ENCODE measurements around the gene NCAPH2. TPM values are rescaled to one million over a fixed set of nuclear protein-coding genes. Genes with fewer than 3 reads are reported as not detected.

NCAPH2 gene
- total RNA-seq, 2 experiments from 2014 or later = 143 to 152 TPM

DNA sequence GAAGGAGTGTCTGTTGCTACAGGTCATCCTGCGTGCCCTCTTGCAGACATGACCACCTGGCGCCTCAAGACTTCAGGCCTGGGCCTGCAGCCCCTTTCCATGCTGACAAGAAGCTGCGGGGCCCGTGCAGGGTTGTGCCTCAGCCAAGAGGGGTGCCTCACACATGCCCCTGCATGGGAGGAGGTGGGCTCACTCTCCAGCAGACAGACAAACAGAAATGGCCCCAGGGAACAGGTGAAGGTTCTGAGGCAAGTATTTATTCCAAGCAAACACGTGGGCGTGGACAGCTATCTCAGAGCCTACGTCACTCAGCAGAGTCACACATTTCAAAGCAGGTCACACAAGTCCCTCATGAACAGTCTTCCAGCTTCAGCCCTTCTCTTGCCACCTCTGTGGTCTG is 60.6 kb downstream of the NCAPH2 start:
- Mint-ChIP-seq H3K9me3 (no peaks in the 10 kb centered on the region), H3K4me1 (peaks cover 2% of the 10 kb centered on the region), H3K27ac (no peak overlapping the region), H3K4me3 (no peak overlapping the region), H3K27me3 (no peaks in the 10 kb centered on the region), H3K36me3 (peaks cover 6% of the 10 kb centered on the region)
- no peak for DNase-seq

DNA sequence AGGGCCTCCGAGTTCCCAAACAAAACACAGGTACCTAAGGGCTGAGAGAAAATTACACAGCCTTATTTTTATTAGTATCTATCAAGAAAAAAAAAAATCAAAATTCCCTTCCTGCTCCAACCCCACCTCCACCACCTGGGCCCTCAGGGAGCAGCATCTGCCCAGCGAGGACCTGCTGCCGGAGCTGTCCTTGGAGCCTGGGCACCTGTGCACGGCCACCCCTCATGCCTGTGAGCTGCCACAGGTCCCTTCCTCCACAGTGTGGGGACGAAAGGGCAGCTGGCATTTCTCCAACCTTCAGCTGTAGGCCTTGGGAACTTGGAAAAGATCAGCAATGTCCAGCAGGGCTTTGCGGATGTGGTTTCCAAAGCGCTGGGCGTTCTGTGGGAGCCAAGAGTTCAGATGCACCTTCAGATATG is 61.0 kb downstream of the NCAPH2 start:
- Mint-ChIP-seq H3K4me1 (no peaks in the 10 kb centered on the region), H3K4me3 (no peak overlapping the region), H3K9me3 (no peaks in the 10 kb centered on the region), H3K36me3 (peaks cover 8% of the 10 kb centered on the region), H3K27me3 (no peaks in the 10 kb centered on the region), H3K27ac (no peak overlapping the region)
- no peak for DNase-seq

DNA sequence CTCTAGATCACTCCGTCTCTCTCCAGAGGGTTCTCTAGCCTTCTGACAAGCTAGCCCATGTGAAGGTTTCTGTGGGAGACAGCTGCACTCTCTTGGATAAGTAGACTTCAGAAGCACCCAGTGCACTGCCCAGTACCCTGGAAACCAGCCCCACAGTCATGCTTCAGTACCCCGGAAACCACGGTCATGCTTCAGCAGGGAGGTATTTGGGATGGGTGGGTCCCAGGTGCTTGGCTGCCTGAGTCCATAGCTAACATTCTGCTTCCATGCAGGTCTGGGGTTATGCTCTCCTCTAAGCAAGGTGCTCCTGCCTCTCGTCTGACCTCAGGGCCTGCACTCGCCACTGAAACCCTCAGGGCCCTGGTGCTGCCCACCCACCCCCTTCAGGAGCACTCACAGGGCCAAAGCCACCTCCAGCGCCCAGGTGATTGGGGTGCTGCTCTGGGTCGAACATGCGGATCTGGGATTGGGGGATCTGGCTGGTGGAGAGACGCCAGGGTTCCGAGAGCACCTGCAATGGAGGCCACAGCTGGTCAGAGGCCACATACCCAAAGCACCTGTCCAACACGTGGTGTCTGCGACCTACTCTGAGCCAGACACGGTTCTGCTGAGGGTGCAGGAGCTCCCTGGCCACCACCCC is 62.0 kb downstream of the NCAPH2 start:
- H3K9me3 Mint-ChIP-seq = no peaks in the 10 kb centered on the region
- H3K4me1 Mint-ChIP-seq = no peaks in the 10 kb centered on the region
- H3K27me3 Mint-ChIP-seq = no peaks in the 10 kb centered on the region
- H3K36me3 Mint-ChIP-seq = peaks cover 8% of the 10 kb centered on the region
- no peak overlapping the region for H3K27ac Mint-ChIP-seq
- H3K4me3 Mint-ChIP-seq = no peak overlapping the region
- DNase-seq = no peak

DNA sequence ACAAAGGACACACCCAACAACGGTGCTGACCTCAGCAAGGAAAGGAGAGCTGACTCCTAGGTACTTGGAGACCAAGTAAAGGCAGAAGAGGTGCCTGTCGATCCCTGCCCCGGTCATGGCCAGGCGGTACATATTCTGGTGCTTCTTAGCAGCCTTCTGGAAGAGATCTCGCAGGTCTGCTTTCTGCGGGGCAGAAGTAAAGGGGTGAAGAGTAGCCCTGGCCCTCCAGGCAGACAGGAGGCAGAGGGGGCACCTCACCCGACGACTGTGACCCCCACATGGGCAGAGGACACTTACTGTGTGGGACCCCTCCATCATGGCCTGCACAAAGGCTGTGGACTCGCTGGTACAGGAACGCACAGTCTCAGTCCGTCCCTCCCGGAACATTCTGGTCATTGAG is 62.8 kb downstream of the NCAPH2 start:
- H3K4me1 Mint-ChIP-seq = no peaks in the 10 kb centered on the region
- H3K36me3 Mint-ChIP-seq = peaks cover 8% of the 10 kb centered on the region
- H3K4me3 Mint-ChIP-seq = no peak overlapping the region
- no peak for DNase-seq
- H3K27me3 Mint-ChIP-seq = no peaks in the 10 kb centered on the region
- no peak overlapping the region for H3K27ac Mint-ChIP-seq
- no peaks in the 10 kb centered on the region for H3K9me3 Mint-ChIP-seq

DNA sequence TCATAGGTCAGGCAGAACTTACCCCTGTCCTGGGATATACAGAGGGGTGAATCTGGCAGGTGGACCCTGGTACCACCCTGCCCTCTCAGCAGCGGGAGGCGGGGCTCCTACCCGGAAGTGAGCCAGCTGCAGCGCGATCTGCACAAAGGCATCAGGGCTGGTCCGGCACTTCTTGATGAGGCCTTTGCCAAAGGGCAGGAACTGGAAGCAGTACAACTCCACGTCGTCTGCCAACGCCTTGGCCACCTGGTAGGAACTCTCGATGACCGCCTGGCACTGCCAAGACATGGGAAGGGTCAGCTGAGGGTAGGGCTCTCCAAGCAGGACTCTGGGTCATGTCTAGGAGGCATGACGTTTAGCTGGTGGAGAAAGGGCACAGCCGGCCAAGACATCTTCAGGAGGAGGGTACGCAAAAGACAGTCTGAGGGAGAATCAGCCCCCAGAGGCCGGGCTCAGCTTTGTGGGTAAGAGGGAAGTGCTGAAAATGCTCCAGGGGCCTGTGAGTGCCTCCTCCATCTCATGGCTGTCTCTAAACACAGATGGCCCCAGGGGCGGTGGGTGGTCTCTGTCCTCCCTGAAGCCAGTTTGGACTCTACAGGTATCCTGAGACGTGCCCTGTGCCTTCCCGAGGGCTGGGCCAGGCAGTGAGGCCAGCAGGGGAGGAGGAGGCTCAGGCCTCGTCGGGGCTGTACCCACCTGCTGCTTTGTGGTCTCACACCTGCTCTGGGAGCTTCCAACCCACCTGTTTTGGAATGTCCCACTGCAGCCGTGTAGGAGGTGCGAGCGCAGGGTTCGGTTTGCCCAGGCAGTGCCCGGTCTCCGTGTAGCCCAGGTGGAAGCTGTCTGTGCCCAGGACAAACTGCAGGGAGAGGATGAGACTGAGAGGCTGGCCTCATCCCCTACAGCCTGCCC is 63.5 kb downstream of the NCAPH2 start:
- Mint-ChIP-seq H3K36me3 (peaks cover 11% of the 10 kb centered on the region), H3K9me3 (no peaks in the 10 kb centered on the region), H3K4me1 (no peaks in the 10 kb centered on the region), H3K27me3 (no peaks in the 10 kb centered on the region), H3K27ac (no peak overlapping the region), H3K4me3 (no peak overlapping the region)
- DNase-seq = no peak

DNA sequence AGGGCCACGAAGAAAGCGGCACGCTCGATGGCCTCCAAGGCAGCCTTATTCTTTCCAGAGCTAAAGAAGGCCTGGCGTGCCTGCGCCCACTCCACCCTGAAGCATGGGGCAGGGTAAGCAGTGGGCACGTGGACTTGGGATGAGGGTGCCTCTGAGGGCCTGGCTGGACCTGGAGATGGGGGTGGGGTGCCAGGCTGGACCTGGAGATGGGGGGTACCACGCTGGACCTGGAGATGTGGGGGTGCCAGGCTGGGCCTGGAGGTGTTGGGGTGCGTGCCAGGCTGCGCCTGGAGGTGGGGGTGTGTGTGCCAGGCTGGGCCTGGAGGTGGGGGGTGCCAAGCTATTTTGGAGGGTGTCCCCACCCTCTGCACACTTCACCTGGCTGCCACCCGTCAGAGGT is 64.9 kb downstream of the NCAPH2 start:
- H3K4me1 Mint-ChIP-seq = peaks cover 8% of the 10 kb centered on the region
- H3K36me3 Mint-ChIP-seq = peaks cover 9% of the 10 kb centered on the region
- no peak overlapping the region for H3K27ac Mint-ChIP-seq
- no peaks in the 10 kb centered on the region for H3K9me3 Mint-ChIP-seq
- H3K4me3 Mint-ChIP-seq = no peak overlapping the region
- H3K27me3 Mint-ChIP-seq = no peaks in the 10 kb centered on the region
- no peak for DNase-seq

DNA sequence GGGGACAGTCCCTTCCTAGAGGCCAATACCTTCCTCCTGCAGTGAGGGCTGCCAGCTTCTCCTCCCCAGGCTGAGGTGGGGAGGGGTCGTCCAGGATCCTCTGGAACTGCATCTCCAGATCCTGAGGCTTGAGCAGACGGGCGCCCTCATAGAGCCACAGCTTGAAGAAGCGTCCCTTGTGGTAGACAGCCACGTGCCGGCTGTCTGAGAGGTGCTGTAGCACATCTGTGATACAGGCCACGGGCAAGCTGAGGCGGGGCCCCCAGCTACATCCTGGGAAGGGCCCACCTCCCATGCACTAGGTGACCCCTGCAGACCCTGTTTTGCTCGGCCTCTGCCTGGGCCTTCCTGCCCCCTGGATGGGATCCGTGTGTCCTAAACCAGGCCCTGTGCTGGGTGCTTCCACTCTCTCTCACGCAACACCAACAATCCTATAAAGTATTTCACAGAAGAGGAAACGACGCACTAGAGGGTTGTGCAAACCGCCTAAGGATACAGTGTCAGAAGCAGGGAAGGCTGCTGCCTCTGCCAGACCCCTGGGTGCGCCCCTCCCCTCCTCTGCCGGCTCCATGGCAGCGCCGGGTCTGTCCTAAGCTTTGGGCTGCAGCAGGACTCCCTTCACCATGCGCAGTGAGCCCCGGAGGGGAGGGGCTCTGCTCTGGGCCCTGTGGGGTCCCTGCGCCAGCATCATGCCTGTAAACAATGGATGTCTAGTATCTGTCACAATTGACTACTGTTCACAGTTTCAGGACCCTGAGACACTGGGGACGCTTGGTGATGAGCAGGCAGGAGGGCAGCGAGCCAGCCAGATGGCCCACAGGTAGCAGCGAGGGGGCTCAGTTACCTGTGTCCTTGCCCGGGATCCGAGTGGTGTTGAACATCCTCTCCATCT is 65.7 kb downstream of the NCAPH2 start:
- H3K27ac Mint-ChIP-seq = no peak overlapping the region
- no peak overlapping the region for H3K4me3 Mint-ChIP-seq
- no peaks in the 10 kb centered on the region for H3K9me3 Mint-ChIP-seq
- DNase-seq = no peak
- H3K36me3 Mint-ChIP-seq = peaks cover 9% of the 10 kb centered on the region
- no peaks in the 10 kb centered on the region for H3K27me3 Mint-ChIP-seq
- H3K4me1 Mint-ChIP-seq = peaks cover 11% of the 10 kb centered on the region

DNA sequence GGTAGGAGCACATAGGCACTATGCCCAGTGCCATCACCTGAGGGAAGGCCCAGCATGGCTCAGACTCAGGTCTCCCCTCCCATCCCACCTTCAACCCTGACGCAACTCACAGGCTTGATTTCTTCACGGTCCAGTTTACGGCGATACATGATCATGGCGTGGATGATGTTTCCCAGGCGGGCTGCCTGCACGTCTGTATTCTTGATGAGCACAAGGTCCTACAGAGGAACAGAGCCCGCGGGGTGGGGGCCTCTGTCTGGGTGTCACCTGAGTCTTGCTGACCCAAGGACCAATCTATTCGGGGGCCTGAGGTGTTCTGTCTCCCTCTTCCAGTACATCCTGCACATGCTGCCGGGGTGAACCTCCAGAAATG is 66.3 kb downstream of the NCAPH2 start:
- H3K27ac Mint-ChIP-seq = no peak overlapping the region

More for the DNA sequence above, 66.3 kb downstream of the NCAPH2 start:
- DNase-seq = no peak
- Mint-ChIP-seq H3K27me3 (no peaks in the 10 kb centered on the region), H3K9me3 (no peaks in the 10 kb centered on the region), H3K4me1 (peaks cover 13% of the 10 kb centered on the region), H3K36me3 (peaks cover 9% of the 10 kb centered on the region), H3K4me3 (no peak overlapping the region)

Other genes starting within 250 kb of the NCAPH2 start
- gene MAPK12, start 246.5 kb upstream of the NCAPH2 start, total RNA-seq = 1 to 10 TPM; 3.5 to 3.6 TPM
- 1 to 10 TPM; 3.2 to 3.3 TPM for gene MAPK11, start 237.8 kb upstream of the NCAPH2 start, total RNA-seq
- 10 to 100 TPM; 16.1 to 16.8 TPM for gene PLXNB2, start 200.6 kb upstream of the NCAPH2 start, total RNA-seq
- 1 to 10 TPM; 4.2 to 4.7 TPM for gene DENND6B, start 181.2 kb upstream of the NCAPH2 start, total RNA-seq
- 10 to 100 TPM; 38.3 to 41.2 TPM for gene PPP6R2, start 164.9 kb upstream of the NCAPH2 start, total RNA-seq
- gene SBF1, start 33.2 kb upstream of the NCAPH2 start, total RNA-seq = 100 to 1,000 TPM; 101 to 102 TPM
- gene ADM2, start 26.7 kb upstream of the NCAPH2 start, total RNA-seq = 1 to 10 TPM; 6.7 to 7.5 TPM
- under 1 TPM in 1 of 2 experiments, not detected in 1; 0.29 TPM for gene MIOX, start 21.4 kb upstream of the NCAPH2 start, total RNA-seq
- 10 to 100 TPM; 59.3 to 62.6 TPM for gene LMF2, start 522 bp upstream of the NCAPH2 start, total RNA-seq
- 1 to 10 TPM; 5.0 to 6.0 TPM for gene SCO2, start 17.4 kb downstream of the NCAPH2 start, total RNA-seq
- 10 to 100 TPM; 75.7 to 76.8 TPM for gene TYMP, start 21.8 kb downstream of the NCAPH2 start, total RNA-seq
- 10 to 100 TPM; 15.1 to 15.9 TPM for gene KLHDC7B, start 37.7 kb downstream of the NCAPH2 start, total RNA-seq
- gene SYCE3, start 54.7 kb downstream of the NCAPH2 start, total RNA-seq = 1 to 10 TPM; 1.3 to 1.9 TPM
- gene CPT1B, start 70.2 kb downstream of the NCAPH2 start, total RNA-seq = 10 to 100 TPM; 33.6 to 33.7 TPM
- 10 to 100 TPM; 57.3 to 60.3 TPM for gene CHKB, start 74.6 kb downstream of the NCAPH2 start, total RNA-seq
- under 1 TPM; 0.16 to 0.21 TPM for gene MAPK8IP2, start 92.6 kb downstream of the NCAPH2 start, total RNA-seq
- 10 to 100 TPM; 12.6 to 13.5 TPM for gene ARSA, start 119.9 kb downstream of the NCAPH2 start, total RNA-seq
- gene SHANK3, start 164.6 kb downstream of the NCAPH2 start, total RNA-seq = under 1 TPM; 0.27 to 0.30 TPM
- not detected for gene ACR, start 230.0 kb downstream of the NCAPH2 start, total RNA-seq